OCI-LY7 (cell line): ENCODE data around the gene DDX42.

ENCODE experiments used
- EZH2phosphoT487 ChIP-seq: fragments of 200-600 bp; sonication (generic); IDR thresholded peaks from 2 replicates; pipeline ENCODE4 v1.6.1; 2018; ENCODE audit warnings: low read depth, borderline replicate concordance, mild to moderate bottlenecking, mixed run types, antibody characterized with exemption, low read length, moderate library complexity, mixed read lengths
- TF ChIP-seq, protein P1 (sequence below): fragments of 200-600 bp; sonication (generic); conservative IDR thresholded peaks from 2 replicates; pipeline ENCODE4 v1.5.1; 2014; ENCODE audit warnings: mild to moderate bottlenecking, antibody characterized with exemption, low read length, moderate library complexity, mixed read lengths

DNA sequence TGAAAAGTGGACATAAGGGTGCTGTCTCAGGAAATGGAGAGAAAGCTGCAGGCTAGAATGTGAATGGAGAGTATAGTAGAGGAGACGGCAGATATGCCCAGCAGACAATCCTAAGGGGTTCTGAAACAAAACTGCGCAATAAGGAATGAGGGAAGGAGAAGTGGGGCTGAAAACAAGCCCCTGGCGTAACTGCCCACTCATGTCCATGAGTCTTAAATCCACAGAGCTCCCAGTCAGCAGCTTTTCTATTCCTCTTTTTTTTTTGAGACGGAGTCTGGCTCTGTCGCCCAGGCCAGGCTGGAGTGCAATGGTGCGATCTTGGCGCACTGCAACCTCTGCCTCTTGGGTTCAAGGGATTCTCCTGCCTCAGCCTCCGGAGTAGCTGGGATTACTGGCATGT is 38.3 kb upstream of the DDX42 start:
- TF ChIP-seq, protein P1, sequence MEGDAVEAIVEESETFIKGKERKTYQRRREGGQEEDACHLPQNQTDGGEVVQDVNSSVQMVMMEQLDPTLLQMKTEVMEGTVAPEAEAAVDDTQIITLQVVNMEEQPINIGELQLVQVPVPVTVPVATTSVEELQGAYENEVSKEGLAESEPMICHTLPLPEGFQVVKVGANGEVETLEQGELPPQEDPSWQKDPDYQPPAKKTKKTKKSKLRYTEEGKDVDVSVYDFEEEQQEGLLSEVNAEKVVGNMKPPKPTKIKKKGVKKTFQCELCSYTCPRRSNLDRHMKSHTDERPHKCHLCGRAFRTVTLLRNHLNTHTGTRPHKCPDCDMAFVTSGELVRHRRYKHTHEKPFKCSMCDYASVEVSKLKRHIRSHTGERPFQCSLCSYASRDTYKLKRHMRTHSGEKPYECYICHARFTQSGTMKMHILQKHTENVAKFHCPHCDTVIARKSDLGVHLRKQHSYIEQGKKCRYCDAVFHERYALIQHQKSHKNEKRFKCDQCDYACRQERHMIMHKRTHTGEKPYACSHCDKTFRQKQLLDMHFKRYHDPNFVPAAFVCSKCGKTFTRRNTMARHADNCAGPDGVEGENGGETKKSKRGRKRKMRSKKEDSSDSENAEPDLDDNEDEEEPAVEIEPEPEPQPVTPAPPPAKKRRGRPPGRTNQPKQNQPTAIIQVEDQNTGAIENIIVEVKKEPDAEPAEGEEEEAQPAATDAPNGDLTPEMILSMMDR, result no peak
- no peak for TF ChIP-seq EZH2phosphoT487
